DND-41 (cell line): ENCODE data around the gene HES6.

Experiments used
- ATAC-seq: fragments of 200-7000 bp; cut with Tn5 transposase; 3 replicates; pipeline ENCODE4 v1.9.1; 2021; ENCODE audit warnings: low read depth; ENCODE audit not compliant: insufficient read depth
- DNase-seq: peaks from one replicate; pipeline ENCODE4 v3.0.0-alpha.2; 2020
- H2AFZ ChIP-seq: 2 replicates; pipeline ENCODE4 v1.6.0; 2012; ENCODE audit warnings: low read depth, low read length
- H3K27ac ChIP-seq: 2 replicates; pipeline ENCODE4 v1.5.1; 2012; ENCODE audit warnings: low read length, inconsistent platforms
- H3K27me3 ChIP-seq: fragments of 200-600 bp; sonication (generic); 2 replicates; pipeline ENCODE4 v1.6.0; 2012; ENCODE audit warnings: low read length, mild to moderate bottlenecking, inconsistent platforms; ENCODE audit not compliant: insufficient read depth, poor library complexity
- H3K36me3 ChIP-seq: 2 replicates; pipeline ENCODE4 v1.5.1; 2012; ENCODE audit warnings: low read length, inconsistent platforms; ENCODE audit not compliant: insufficient read depth
- H3K4me1 ChIP-seq: 2 replicates; pipeline ENCODE4 v1.5.1; 2012; ENCODE audit warnings: mild to moderate bottlenecking, low read length; ENCODE audit not compliant: insufficient read depth
- H3K4me2 ChIP-seq: 2 replicates; pipeline ENCODE4 v1.6.0; 2012; ENCODE audit warnings: mild to moderate bottlenecking, moderate library complexity, low read length, inconsistent platforms; ENCODE audit not compliant: insufficient read depth
- H3K4me3 ChIP-seq, 2 experiments: fragments of 200-600 bp in 1 of 2; shearing (Covaris generic) in 1 of 2; 2 replicates each; pipeline ENCODE4 v1.5.1; 2012 to 2016; ENCODE audit warnings: inconsistent platforms in 2 of 2, low read length in 2 of 2, mild to moderate bottlenecking in 2 of 2, low read depth in 1 of 2, moderate library complexity in 1 of 2
- H3K79me2 ChIP-seq: 2 replicates; pipeline ENCODE4 v1.6.0; 2012; ENCODE audit warnings: low read length, inconsistent platforms; ENCODE audit not compliant: insufficient read depth
- H3K9ac ChIP-seq: 2 replicates; pipeline ENCODE4 v1.6.0; 2012; ENCODE audit warnings: low read depth, mild to moderate bottlenecking, inconsistent platforms, low read length, moderate library complexity
- H3K9me3 ChIP-seq: 2 replicates; pipeline ENCODE4 v1.5.1; 2012; ENCODE audit warnings: low read length, moderate library complexity, mild to moderate bottlenecking, inconsistent platforms; ENCODE audit not compliant: insufficient read depth, severe bottlenecking
- H4K20me1 ChIP-seq: 2 replicates; pipeline ENCODE4 v1.6.0; 2012; ENCODE audit warnings: low read length; ENCODE audit not compliant: insufficient read depth
- EZH2 ChIP-seq: IDR thresholded peaks from 3 replicates; pipeline ENCODE4 v1.6.1; 2012; ENCODE audit warnings: borderline replicate concordance, low read depth, mild to moderate bottlenecking, moderate library complexity, low read length, inconsistent platforms; ENCODE audit not compliant: severe bottlenecking
- TF ChIP-seq, protein P1 (sequence below): IDR thresholded peaks from 2 replicates; pipeline ENCODE4 v1.5.1; 2012; ENCODE audit warnings: borderline replicate concordance, low read length, moderate library complexity, mild to moderate bottlenecking; ENCODE audit not compliant: poor library complexity, severe bottlenecking; ENCODE audit errors: extremely low read depth

HES6 gene

DNA sequence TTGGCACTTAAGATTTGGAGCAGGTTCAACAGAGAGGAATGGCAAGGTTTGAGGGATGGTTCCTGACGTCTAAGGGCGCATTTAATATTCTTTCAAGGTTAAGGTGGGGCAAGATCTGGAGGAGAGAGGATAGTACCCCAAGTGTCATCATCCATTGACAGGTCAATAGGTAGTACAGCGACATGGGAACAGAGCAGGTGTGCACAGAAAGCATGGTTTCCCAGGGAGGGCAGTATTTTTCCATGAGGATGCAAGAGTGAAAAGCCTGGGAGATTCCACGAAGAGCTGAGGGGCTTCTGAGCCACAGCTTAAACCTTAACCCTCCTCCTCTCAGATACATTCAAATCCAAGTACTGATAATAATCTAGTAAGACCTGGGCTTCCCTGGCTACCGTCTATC is 9.1 kb downstream of the HES6 start:
- no peak overlapping the region for H3K27ac ChIP-seq
- no peak overlapping the region for H3K4me3 ChIP-seq
- ATAC-seq (no peak), DNase-seq (no peak)
- no peaks in the 10 kb centered on the region for H3K36me3 ChIP-seq
- H3K79me2 ChIP-seq, result no peaks in the 10 kb centered on the region
- no peak for TF ChIP-seq EZH2
- TF ChIP-seq, protein P1, sequence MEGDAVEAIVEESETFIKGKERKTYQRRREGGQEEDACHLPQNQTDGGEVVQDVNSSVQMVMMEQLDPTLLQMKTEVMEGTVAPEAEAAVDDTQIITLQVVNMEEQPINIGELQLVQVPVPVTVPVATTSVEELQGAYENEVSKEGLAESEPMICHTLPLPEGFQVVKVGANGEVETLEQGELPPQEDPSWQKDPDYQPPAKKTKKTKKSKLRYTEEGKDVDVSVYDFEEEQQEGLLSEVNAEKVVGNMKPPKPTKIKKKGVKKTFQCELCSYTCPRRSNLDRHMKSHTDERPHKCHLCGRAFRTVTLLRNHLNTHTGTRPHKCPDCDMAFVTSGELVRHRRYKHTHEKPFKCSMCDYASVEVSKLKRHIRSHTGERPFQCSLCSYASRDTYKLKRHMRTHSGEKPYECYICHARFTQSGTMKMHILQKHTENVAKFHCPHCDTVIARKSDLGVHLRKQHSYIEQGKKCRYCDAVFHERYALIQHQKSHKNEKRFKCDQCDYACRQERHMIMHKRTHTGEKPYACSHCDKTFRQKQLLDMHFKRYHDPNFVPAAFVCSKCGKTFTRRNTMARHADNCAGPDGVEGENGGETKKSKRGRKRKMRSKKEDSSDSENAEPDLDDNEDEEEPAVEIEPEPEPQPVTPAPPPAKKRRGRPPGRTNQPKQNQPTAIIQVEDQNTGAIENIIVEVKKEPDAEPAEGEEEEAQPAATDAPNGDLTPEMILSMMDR, result no peak
- H3K4me1 ChIP-seq, result peaks cover 5% of the 10 kb centered on the region
- no peak overlapping the region for H3K9ac ChIP-seq
- H3K27me3 ChIP-seq, result peaks cover 3% of the 10 kb centered on the region
- H2AFZ ChIP-seq, result no peak overlapping the region
- no peaks in the 10 kb centered on the region for H3K9me3 ChIP-seq
- no peak overlapping the region for H3K4me2 ChIP-seq
- 0 out of 2 replicates have a peak, but pooled peaks cover 6% of the 10 kb centered on the region for H4K20me1 ChIP-seq

DNA sequence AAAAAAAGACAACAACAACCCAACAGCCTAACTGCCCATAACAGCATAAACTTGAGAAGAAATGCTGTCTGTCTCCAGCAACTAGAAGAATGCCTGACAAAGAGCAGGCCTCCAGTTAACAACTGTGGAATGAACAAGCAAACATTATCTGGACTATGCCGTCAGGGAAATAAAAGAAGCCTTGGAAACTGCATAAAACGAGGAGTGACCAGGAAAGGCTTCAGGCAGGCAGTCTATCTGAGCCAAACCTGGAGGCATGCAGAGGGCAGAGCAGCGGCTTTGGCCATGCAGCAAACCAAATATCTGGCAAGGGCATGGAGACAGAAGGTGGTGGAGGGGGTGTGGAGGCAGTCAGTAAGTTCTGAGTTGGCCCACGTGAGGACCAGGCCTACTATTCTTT is 11.1 kb downstream of the HES6 start:
- Histone ChIP-seq H3K9ac (no peak overlapping the region), H3K4me3 (no peak overlapping the region), H3K27ac (no peak overlapping the region), H3K9me3 (no peaks in the 10 kb centered on the region), H3K4me2 (no peak overlapping the region), H3K36me3 (no peaks in the 10 kb centered on the region), H2AFZ (no peak overlapping the region), H3K79me2 (no peaks in the 10 kb centered on the region), H3K27me3 (peaks cover 3% of the 10 kb centered on the region), H4K20me1 (0 out of 2 replicates have a peak, but pooled peaks cover 6% of the 10 kb centered on the region), H3K4me1 (no peaks in the 10 kb centered on the region)
- TF ChIP-seq EZH2, result no peak
- TF ChIP-seq, protein P1, result no peak
- no peak for ATAC-seq
- no peak for DNase-seq

DNA sequence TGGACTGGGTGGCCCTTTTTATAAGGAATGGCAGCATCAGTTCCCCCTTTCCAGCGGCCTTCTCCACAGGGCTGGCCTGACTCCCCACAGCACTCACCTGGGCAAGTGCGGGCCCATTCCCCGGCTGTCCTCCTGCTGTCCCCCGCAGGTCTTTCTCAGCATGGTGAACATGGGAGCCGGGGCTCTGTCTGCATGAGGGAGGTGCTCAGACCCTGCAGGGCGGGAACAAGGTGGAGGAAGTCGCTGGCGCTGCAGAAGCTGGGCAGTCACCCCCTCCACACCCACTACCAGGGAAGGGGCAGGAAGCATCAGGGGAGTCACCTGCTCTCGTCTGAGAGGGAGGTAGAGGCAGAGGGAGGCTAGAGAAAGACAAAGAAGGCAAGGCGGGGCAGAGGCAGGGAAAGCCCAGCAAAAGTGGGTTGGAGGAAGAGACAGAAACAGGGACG is 12.2 kb downstream of the HES6 start:
- no peak for TF ChIP-seq EZH2
- TF ChIP-seq, protein P1, result no peak
- H2AFZ ChIP-seq, result no peak overlapping the region

More for the DNA sequence above, 12.2 kb downstream of the HES6 start:
- H3K36me3 ChIP-seq, result no peaks in the 10 kb centered on the region
- H3K4me2 ChIP-seq, result no peak overlapping the region
- H4K20me1 ChIP-seq, result 0 out of 2 replicates have a peak, but pooled peaks cover 6% of the 10 kb centered on the region
- H3K27ac ChIP-seq, result no peak overlapping the region
- H3K9me3 ChIP-seq, result no peaks in the 10 kb centered on the region
- H3K4me1 ChIP-seq, result no peaks in the 10 kb centered on the region
- peaks cover 3% of the 10 kb centered on the region for H3K27me3 ChIP-seq
- no peaks in the 10 kb centered on the region for H3K79me2 ChIP-seq
- no peak overlapping the region for H3K9ac ChIP-seq
- no peak overlapping the region for H3K4me3 ChIP-seq
- DNase-seq (no peak), ATAC-seq (no peak)
